Lower leg skin (tissue), 4 donors: ENCODE results near the gene GPR17. TPM values are rescaled to one million over a fixed set of nuclear protein-coding genes. Genes with fewer than 3 reads are reported as not detected.

Experiments
- DNase-seq, 2 donors: peaks; one replicate each; pipeline ENCODE4 v3.0.0-alpha.2; 2019; ENCODE audit warnings: low spot score in 2 of 2
- H3K4me3 ChIP-seq: fragments of 200-600 bp; sonication (generic); 2 replicates; pipeline ENCODE4 v1.5.1; 2017; ENCODE audit warnings: mild to moderate bottlenecking, low read depth; ENCODE audit not compliant: poor library complexity, severe bottlenecking
- CTCF ChIP-seq, 3 donors: fragments of 450-650 bp; IDR thresholded peaks; one replicate each; pipeline ENCODE4 v1.5.1; 2016; ENCODE audit warnings: antibody characterized with exemption in 3 of 3, mild to moderate bottlenecking in 3 of 3, moderate library complexity in 2 of 3
- POLR2A ChIP-seq, 2 donors: fragments of 450-650 bp; IDR thresholded peaks; one replicate each; pipeline ENCODE4 v1.6.1; 2016 to 2017; ENCODE audit warnings: antibody characterized with exemption in 2 of 2, mild to moderate bottlenecking in 1 of 2, moderate library complexity in 1 of 2
- WGBS, 2 donors: methylation state at CpG; one replicate each; pipeline ENCODE4 v1.1.5; 2018; 5-methylcytosine and 5-hydroxymethylcytosine counted together
- intact Hi-C: fragments of 100-400 bp; cut with DNase I; formaldehyde crosslinking; loops from one replicate; pipeline ENCODE4 v1.15.0; 2023; ENCODE audit warnings: low total_unique reads
- total RNA-seq, 4 donors: library from RNA; depleted of rRNA; stranded (reverse); fragments of >200 nt; gene quantifications; one replicate each; pipeline ENCODE4 v1.1.0, GENCODE V29; 2016

Gene GPR17
- total RNA-seq, 4 donors from 2014 or later: 0.88 TPM; not detected in 3

- WGBS, 2 donors: 87 to 88% methylated on average over 23 to 25 of the region's 25 CpGs
- intact Hi-C loops: no loop called here
- DNase-seq: peak in 1 of 2 donors; percentile 81
- TF ChIP-seq CTCF (IDR thresholded peaks at IDR 0.05): no peak
- no peak for TF ChIP-seq POLR2A (IDR thresholded peaks at IDR 0.05)
- no peak overlapping the region for H3K4me3 ChIP-seq
Observed at GRCh38 chr2:127608061-127609030, 37.6 kb upstream of the GPR17 start.

GRCh38 chr2:127609031-127609751 lies 36.8 kb upstream of the GPR17 start:
- DNase-seq: peak in 1 of 2 donors; percentile 74
- WGBS, 2 donors: 83 to 89% methylated on average over 23 to 24 of the region's 24 CpGs
- TF ChIP-seq POLR2A (IDR thresholded peaks at IDR 0.05) (no peak), CTCF (IDR thresholded peaks at IDR 0.05) (no peak)
- no peak overlapping the region for H3K4me3 ChIP-seq
- intact Hi-C loops: no loop called here

GRCh38 chr2:127609818-127610217 lies 36.1 kb upstream of the GPR17 start:
- DNase-seq: peak in 1 of 2 donors; percentile 70
- intact Hi-C loops: no loop called here
- 92% methylated on average over 7 to 8 of the region's 8 CpGs for WGBS, 2 donors
- TF ChIP-seq CTCF (IDR thresholded peaks at IDR 0.05) (no peak), POLR2A (IDR thresholded peaks at IDR 0.05) (no peak)
- no peak overlapping the region for H3K4me3 ChIP-seq

- WGBS, 2 donors: 100% methylated on average over 1 of the region's 1 CpG
- intact Hi-C loops: no loop called here
- DNase-seq: peak in 1 of 2 donors; percentile 68
- TF ChIP-seq POLR2A (IDR thresholded peaks at IDR 0.05) (no peak), CTCF (IDR thresholded peaks at IDR 0.05) (no peak)
- no peak overlapping the region for H3K4me3 ChIP-seq
Observed at GRCh38 chr2:127610561-127610960, 35.4 kb upstream of the GPR17 start.

GRCh38 chr2:127611076-127611925 lies 34.7 kb upstream of the GPR17 start:
- H3K4me3 ChIP-seq: no peak overlapping the region
- intact Hi-C loops: no loop called here
- TF ChIP-seq CTCF (IDR thresholded peaks at IDR 0.05): no peak
- TF ChIP-seq POLR2A (IDR thresholded peaks at IDR 0.05): no peak
- DNase-seq: peak in 1 of 2 donors; percentile 68
- WGBS, 2 donors: 84 to 91% methylated on average over 11 of the region's 11 CpGs
